Fibroblast of mammary gland (primary cell): ENCODE measurements around the gene VWA8.
A peak's percentile ranks its signal among the peaks of the same experiment; 100 is the strongest.
"Not testable (repeated sequence)": the region's sequence is repeated elsewhere in the genome, so short reads cannot be mapped to it uniquely, and the experiment has no call there.

Experiments
- DNase-seq: peaks from one replicate; pipeline ENCODE4 v3.0.0-alpha.2; 2010; ENCODE audit warnings: low read depth
- H3K4me3 ChIP-seq: 2 replicates; pipeline ENCODE4 v1.5.1; 2011; ENCODE audit warnings: low read depth, mild to moderate bottlenecking, low read length, moderate library complexity; ENCODE audit not compliant: control insufficient read depth
- TF ChIP-seq, protein P1 (sequence below): conservative IDR thresholded peaks from 2 replicates; pipeline ENCODE4 v1.5.1; 2011; ENCODE audit warnings: low read depth, low read length, inconsistent platforms; ENCODE audit not compliant: control insufficient read depth, insufficient read depth

The VWA8 gene

DNA sequence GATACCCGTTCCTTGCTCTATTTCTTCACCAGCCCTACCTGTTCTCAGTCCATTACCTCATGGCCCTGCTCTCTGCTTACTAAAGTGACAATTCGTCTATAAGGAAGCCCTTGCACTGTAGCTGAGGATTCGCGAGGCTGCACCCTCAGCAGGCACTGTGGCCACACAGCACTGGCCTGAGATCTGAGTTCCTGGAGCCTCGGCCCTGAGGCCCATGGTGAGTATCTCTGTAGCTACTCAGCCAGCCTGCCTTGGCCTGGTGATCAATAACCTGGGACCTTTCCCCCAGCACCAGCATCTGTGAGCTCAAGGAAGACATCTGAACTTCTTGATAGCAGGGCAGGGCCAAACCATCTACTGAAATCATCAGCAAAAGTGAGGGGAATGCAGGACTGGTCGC is 412.9 kb downstream of the VWA8 start:
- no peak overlapping the region for H3K4me3 ChIP-seq
- no peak for DNase-seq
- TF ChIP-seq, protein P1, sequence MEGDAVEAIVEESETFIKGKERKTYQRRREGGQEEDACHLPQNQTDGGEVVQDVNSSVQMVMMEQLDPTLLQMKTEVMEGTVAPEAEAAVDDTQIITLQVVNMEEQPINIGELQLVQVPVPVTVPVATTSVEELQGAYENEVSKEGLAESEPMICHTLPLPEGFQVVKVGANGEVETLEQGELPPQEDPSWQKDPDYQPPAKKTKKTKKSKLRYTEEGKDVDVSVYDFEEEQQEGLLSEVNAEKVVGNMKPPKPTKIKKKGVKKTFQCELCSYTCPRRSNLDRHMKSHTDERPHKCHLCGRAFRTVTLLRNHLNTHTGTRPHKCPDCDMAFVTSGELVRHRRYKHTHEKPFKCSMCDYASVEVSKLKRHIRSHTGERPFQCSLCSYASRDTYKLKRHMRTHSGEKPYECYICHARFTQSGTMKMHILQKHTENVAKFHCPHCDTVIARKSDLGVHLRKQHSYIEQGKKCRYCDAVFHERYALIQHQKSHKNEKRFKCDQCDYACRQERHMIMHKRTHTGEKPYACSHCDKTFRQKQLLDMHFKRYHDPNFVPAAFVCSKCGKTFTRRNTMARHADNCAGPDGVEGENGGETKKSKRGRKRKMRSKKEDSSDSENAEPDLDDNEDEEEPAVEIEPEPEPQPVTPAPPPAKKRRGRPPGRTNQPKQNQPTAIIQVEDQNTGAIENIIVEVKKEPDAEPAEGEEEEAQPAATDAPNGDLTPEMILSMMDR = no peak

DNA sequence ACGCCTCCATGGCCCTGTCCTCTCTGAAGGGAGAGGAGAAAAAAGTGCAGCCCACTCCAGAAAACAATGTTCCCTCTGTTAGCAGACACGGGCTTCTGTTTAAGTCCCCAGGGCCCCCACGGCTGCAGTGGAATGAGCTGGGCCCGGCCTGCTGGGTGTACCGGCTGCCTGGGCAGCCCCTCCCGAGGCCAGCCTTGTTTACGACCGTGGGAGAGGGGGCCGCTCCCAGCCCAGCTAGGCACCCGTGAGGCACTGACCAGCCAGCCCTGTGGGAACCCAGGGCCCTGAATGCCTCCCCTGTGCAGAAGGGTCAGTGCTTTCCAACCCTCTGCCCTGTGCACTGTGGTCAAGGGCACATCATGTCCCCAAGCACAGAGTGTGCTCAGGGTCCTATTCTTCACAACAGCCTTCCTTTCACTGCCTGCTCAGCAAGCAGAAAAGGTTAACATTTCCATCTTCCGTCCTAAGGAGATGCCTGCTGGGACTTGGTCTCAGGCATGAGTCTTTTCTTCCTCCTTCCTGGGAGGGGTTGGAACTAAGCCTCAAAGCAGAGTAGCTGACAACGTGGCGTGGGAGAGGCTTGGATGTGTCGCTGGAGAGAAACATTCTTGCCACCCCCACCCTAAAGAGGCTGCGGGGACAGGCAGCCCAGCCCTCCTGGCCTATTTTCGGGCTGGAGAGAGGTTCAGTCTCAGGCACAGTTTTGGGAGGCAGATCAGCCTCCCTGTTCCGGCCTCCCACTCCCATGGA is 413.5 kb downstream of the VWA8 start:
- DNase-seq = no peak
- H3K4me3 ChIP-seq = no peak overlapping the region
- TF ChIP-seq, protein P1 = no peak

DNA sequence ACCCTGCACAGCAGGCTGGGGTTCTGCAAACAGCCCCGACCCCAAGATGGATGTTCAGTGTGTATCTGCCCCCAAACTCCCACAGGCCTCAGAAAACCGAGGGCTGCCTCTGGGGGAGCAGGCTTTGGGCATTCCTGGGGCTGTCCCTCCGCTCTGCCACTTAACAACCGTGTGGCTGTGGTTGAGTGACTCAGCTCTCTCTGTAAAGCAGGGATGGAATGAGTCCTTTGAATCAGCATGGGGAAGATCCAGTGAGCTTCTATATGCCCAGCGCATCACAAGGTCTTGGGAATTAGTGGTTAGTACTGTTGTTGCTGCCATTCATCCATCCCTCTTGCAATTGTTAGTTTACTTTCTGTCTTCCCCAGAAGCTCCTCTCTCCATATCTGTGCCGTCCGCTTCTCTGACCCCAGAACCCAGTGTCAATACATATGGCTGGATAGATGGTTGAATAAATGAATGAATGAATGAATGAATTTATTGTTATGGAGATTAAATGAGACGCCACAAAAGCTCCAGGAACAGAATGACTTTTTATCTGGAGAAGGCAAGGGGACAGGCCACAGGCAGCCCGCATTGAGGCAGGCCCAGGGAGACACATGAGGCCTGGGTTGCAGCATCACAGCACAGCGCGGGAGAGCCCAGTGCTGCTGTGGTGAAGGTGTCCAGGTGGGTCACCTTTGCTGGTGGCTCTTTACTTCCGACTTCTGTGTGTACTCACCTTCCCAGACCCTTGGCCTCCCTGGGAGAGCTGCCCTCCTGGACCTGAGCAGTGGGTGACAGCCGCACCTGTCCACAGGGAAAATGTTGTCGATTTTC is 414.3 kb downstream of the VWA8 start:
- TF ChIP-seq, protein P1 = no peak
- DNase-seq = peak; percentile 80
- no peak overlapping the region for H3K4me3 ChIP-seq

DNA sequence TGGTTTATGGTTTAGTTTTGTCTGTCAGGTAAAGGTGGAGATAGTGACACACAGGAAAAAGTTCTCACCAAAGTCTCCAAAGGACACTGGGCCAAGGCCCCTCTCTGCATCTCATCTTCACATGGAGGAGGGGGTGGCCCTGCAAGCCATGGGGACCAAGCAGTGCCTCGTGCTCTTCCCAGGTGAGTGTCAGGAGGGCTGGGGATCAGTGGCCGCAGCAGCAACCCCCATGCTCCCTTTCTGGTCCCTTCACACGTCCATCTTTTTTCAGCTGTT is 415.5 kb downstream of the VWA8 start:
- DNase-seq = no peak
- TF ChIP-seq, protein P1 = no peak
- H3K4me3 ChIP-seq = no peak overlapping the region

DNA sequence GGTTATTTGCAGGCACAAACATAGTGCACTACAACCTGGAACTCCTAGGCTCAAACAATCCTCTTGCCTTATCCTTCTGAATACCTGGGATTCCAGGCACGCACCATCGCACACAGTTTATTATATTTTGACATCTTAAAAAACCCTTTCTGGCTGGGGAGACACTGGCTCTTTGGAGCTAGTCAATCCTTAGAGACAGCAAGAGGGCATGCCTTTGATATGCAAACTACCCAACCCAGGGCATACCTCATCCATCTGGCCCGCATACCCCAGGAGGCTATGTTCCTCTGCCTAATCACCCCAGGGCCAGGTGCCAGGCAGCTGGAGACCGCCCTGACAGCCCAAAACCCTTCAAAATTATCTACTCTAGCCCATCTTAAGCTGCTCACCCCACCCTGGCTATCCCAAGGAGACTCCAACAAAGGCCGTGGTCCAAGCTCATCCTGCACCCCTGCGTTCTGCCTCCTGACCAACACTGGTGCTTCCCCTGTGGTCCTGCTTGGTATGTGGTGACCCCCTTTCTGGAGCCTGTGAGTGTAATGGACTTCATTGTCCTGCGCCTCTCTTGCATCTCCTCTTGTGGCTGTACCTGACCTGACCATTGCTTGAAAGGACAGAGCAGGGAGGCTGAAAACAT is 417.1 kb downstream of the VWA8 start:
- TF ChIP-seq, protein P1 = no peak
- no peak for DNase-seq
- no peak overlapping the region for H3K4me3 ChIP-seq

DNA sequence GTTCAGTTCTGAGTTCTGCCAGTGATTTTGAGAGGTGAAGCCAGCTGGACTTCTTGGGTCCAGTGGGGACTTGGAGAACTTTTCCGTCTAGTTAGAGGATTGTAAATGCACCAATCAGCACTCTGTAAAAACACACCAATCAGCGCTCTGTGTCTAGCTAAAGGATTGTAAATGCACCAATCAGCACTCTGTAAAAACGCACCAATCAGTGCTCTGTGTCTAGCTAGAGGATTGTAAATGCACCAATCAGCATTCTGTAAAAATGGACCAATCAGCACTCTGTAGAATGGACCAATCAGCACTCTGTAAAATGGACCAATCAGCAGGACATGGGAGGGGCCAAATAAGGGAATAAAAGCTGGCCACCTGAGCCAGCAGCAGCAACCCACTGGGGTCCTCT is 418.1 kb downstream of the VWA8 start:
- DNase-seq = not testable (repeated sequence)

DNA sequence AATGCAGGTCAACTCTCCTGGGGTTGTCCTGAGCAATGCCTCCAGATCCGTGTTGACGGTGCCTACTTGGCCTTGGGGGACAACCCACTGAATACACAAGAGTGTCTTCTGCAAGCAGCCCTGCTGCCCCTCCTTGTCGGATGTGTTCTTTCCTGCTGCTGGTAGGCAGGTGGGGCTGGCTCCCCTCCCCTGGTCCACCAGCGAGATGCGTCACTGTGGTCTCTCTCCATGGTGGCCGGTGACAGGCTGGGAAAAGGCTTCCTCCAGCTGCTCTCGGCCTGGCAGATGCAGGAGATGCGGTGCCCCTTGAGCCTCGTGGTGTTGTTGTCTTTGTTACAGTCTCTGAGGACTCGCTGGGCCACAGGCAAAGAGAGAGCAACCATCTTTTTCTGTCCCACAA is 418.6 kb downstream of the VWA8 start:
- DNase-seq = no peak

More for the DNA sequence above, 418.1 kb downstream of the VWA8 start:
- H3K4me3 ChIP-seq = not testable (repeated sequence)

More for the DNA sequence above, 418.6 kb downstream of the VWA8 start:
- TF ChIP-seq, protein P1 = no peak
- no peak overlapping the region for H3K4me3 ChIP-seq
